Mesothelial cell of epicardium (in vitro differentiated cells): ENCODE measurements around the gene SIDT2. TPM values are rescaled to one million over a fixed set of nuclear protein-coding genes. Genes with fewer than 3 reads are reported as not detected.

Experiments used
- DNase-seq, 2 experiments: peaks; one replicate each; pipeline ENCODE4 v3.0.0; 2021; ENCODE audit warnings: low spot score in 2 of 2; ENCODE audit not compliant: unreplicated experiment in 2 of 2
- H3K27ac Mint-ChIP-seq: 2 replicates; pipeline ENCODE4 v1.8.0; 2021; ENCODE audit warnings: mixed read lengths
- H3K27me3 Mint-ChIP-seq: 2 replicates; pipeline ENCODE4 v1.8.0; 2021; ENCODE audit warnings: low read depth, mixed read lengths
- H3K36me3 Mint-ChIP-seq: 2 replicates; pipeline ENCODE4 v1.8.0; 2021; ENCODE audit warnings: mixed read lengths
- H3K4me1 Mint-ChIP-seq: 2 replicates; pipeline ENCODE4 v1.8.0; 2021; ENCODE audit warnings: mixed read lengths
- H3K4me3 Mint-ChIP-seq: 2 replicates; pipeline ENCODE4 v1.8.0; 2021; ENCODE audit warnings: mild to moderate bottlenecking, moderate library complexity, mixed read lengths
- H3K9me3 Mint-ChIP-seq: 2 replicates; pipeline ENCODE4 v1.8.0; 2021; ENCODE audit warnings: mixed read lengths
- total RNA-seq: library from RNA; stranded (reverse); gene quantifications from 3 replicates; pipeline ENCODE4 v1.2.1, GENCODE V29; 2021
- TF ChIP-seq, protein P1 (sequence below): fragments of 200-600 bp; sonication (generic); IDR thresholded peaks from one replicate; pipeline ENCODE4 v1.5.0; 2021; ENCODE audit warnings: antibody characterized with exemption; ENCODE audit not compliant: unreplicated experiment

SIDT2 gene
- total RNA-seq, 1 donor from 2014 or later = 41.7 TPM

DNA sequence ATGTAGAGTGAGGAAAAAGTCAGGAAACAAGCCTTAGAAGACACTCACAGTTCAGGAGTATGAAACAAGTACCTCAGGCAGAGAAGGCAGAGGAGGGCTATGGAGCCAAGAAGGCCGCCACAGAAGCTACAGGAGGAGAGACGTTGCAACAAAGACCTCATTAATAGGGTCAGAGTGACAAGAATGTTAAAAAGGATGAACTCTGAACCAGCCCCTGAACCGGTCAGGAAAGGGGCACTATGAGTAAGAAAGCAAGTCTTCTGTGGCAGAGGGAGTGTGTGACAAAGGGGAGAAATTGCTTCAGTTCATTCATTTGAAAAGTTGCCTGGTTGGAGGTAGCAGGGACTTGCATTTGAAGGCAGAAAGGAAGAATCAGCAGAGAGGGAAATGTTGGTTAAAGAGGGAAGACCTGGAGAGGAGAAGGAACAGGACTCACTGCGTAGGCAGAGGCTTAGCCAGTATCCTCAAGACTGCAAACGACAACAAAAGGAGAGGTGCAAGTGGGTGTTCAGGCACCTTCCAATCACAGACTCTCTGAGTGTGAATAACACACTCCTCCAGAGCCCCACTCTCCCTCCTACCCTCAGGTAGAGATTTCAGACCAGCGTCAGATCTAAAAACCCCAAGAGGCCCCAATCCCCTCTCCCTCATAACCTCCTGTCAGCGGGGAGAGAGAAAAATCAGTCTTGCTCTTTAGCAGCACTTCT, 36.0 kb downstream of the SIDT2 start:
- Mint-ChIP-seq H3K36me3 (peaks cover 32% of the 10 kb centered on the region), H3K27me3 (no peaks in the 10 kb centered on the region), H3K4me1 (peaks cover 10% of the 10 kb centered on the region), H3K4me3 (no peak overlapping the region), H3K9me3 (no peaks in the 10 kb centered on the region), H3K27ac (no peak overlapping the region)
- TF ChIP-seq, protein P1, sequence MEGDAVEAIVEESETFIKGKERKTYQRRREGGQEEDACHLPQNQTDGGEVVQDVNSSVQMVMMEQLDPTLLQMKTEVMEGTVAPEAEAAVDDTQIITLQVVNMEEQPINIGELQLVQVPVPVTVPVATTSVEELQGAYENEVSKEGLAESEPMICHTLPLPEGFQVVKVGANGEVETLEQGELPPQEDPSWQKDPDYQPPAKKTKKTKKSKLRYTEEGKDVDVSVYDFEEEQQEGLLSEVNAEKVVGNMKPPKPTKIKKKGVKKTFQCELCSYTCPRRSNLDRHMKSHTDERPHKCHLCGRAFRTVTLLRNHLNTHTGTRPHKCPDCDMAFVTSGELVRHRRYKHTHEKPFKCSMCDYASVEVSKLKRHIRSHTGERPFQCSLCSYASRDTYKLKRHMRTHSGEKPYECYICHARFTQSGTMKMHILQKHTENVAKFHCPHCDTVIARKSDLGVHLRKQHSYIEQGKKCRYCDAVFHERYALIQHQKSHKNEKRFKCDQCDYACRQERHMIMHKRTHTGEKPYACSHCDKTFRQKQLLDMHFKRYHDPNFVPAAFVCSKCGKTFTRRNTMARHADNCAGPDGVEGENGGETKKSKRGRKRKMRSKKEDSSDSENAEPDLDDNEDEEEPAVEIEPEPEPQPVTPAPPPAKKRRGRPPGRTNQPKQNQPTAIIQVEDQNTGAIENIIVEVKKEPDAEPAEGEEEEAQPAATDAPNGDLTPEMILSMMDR = no peak
- DNase-seq = no peak

DNA sequence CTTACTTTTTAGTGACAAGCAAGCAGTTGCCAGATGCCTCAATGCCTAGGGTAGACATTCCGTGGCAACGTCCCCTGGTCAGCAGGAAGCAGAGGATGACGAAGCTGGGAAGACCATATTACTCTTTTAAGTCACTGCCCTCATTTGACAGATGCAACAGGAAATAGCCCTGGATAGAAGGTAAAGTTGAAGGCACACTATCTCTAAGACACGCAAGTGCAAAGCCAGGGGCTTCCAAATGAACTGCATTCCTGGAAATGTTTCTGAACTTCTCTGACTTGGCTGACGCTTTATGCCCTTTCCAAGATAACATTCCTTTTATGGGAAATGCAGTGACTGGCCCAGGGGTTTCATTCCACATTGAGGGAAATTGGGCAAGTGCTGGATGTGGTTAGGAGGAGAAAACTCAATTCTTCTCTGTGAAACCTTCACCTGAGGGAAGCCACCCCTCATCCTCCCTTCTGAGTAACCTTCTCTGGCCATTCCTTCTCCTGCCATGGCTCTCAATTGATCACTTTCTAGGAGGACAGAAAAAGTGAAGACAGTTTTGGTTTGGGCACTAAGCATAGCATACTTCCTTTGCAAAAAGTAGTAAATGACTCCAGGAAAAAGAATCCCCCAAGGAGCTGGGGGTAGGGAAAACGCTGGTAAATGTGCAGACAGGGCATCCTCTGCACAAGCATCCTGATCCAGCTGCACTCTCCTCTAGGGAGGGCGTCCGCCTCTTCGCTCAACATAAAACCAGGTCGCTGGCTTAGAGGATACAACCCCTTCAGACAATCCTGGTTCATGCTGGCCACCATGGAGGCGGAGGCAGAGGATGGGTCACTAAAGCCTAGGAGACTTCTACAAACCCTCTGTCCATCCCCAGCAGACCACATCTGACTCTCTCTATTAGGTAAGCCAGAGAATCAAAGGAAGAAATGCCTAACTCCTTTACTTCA, 38.9 kb downstream of the SIDT2 start:
- Mint-ChIP-seq H3K27me3 (no peaks in the 10 kb centered on the region), H3K27ac (peak overlapping the region; percentile 84), H3K36me3 (peaks cover 27% of the 10 kb centered on the region), H3K4me1 (peaks cover 16% of the 10 kb centered on the region), H3K4me3 (no peak overlapping the region), H3K9me3 (no peaks in the 10 kb centered on the region)
- no peak for DNase-seq
- TF ChIP-seq, protein P1 = no peak

DNA sequence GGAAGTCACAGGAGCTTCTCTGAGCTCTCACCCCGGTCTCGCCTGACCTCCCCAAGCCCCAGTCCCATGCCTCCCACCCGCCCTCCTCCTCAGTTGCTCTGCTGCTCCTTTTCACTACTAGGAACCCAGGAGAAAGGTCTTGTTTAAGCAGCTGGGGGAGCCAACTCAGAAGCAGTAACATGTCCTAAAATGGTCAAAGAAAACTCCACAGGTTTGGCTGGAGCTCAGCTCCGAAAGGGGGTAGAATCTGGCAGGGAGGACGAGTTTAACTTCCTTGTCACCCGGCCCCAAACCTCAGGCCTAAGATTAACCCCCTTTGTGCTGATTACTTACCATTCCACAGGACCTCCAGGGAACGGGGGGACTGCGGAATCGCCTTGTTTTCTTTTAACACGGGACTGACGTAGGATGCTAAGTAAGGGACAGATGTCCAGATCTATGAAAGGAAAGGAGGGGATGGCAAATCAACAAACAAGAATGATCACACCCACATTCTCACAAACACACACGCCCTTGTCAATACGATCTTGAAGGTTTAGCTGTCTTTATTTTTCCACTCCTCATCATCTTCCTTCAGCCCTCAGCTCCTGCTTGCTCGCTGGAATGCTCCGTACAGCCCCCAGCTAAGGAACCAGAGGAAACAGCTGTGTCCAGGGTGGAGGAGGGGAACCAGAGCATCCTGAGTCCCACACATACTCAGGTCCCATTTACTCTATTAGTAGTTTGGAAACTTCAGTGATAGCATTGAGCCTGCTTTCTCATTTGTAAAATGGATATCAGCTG, 39.8 kb downstream of the SIDT2 start:
- Mint-ChIP-seq H3K4me1 (peaks cover 16% of the 10 kb centered on the region), H3K9me3 (no peaks in the 10 kb centered on the region), H3K27me3 (no peaks in the 10 kb centered on the region), H3K4me3 (no peak overlapping the region), H3K36me3 (peaks cover 22% of the 10 kb centered on the region), H3K27ac (peak overlapping the region; percentile 84)
- no peak for DNase-seq
- TF ChIP-seq, protein P1 = no peak

DNA sequence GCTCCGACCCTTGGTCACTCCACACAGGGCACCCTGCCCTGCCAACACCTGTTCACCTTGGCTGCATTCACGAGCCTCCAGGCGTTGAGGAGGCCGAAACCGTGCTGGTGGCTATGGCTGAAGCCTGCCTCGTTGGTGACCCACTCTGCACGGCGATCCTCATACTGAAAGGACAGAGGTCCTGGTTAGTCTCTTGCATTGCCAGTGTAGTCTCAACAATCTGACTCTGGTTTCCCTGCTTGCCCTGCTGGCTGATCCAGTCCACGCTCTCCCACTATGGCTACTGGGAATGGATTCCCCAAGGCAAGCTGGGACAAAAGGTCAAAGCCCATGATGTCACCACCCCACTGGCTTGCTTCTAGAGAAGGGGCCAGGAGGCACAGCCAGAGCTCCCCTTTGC, 40.5 kb downstream of the SIDT2 start:
- H3K4me1 Mint-ChIP-seq = peaks cover 16% of the 10 kb centered on the region
- H3K27ac Mint-ChIP-seq = no peak overlapping the region
- DNase-seq = no peak
- H3K4me3 Mint-ChIP-seq = no peak overlapping the region
- no peaks in the 10 kb centered on the region for H3K27me3 Mint-ChIP-seq
- no peaks in the 10 kb centered on the region for H3K9me3 Mint-ChIP-seq
- H3K36me3 Mint-ChIP-seq = peaks cover 18% of the 10 kb centered on the region
- TF ChIP-seq, protein P1 = no peak

DNA sequence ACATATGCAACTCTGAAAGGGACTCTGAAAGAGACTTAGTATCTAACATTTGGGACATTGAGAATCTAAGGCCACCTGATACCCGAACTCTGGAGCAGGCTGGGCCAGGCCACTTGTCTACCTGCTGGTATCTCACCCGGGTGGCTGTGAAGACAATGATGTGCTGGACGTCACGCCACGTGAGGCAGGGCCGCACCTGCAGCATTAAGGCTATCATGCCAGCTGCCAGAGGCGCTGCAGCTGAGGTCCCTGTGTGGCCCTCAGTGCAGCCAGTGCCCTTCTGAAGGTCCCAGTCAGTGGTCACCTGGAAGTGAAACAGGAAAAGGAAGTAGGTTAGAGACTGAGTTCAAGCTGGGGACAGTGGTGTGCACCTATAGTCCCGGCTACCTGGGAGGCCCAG, 40.9 kb downstream of the SIDT2 start:
- no peaks in the 10 kb centered on the region for H3K27me3 Mint-ChIP-seq
- H3K4me3 Mint-ChIP-seq = no peak overlapping the region
- peaks cover 16% of the 10 kb centered on the region for H3K4me1 Mint-ChIP-seq
- peaks cover 14% of the 10 kb centered on the region for H3K36me3 Mint-ChIP-seq
- no peak overlapping the region for H3K27ac Mint-ChIP-seq
- DNase-seq = no peak
- TF ChIP-seq, protein P1 = no peak
- H3K9me3 Mint-ChIP-seq = no peaks in the 10 kb centered on the region
